ENCODE results near the gene TGFBRAP1.

Gene TGFBRAP1, protein sequence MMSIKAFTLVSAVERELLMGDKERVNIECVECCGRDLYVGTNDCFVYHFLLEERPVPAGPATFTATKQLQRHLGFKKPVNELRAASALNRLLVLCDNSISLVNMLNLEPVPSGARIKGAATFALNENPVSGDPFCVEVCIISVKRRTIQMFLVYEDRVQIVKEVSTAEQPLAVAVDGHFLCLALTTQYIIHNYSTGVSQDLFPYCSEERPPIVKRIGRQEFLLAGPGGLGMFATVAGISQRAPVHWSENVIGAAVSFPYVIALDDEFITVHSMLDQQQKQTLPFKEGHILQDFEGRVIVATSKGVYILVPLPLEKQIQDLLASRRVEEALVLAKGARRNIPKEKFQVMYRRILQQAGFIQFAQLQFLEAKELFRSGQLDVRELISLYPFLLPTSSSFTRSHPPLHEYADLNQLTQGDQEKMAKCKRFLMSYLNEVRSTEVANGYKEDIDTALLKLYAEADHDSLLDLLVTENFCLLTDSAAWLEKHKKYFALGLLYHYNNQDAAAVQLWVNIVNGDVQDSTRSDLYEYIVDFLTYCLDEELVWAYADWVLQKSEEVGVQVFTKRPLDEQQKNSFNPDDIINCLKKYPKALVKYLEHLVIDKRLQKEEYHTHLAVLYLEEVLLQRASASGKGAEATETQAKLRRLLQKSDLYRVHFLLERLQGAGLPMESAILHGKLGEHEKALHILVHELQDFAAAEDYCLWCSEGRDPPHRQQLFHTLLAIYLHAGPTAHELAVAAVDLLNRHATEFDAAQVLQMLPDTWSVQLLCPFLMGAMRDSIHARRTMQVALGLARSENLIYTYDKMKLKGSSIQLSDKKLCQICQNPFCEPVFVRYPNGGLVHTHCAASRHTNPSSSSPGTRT
- total RNA-seq: 38.0 to 41.3 reads per million in 2 donors

DNA sequence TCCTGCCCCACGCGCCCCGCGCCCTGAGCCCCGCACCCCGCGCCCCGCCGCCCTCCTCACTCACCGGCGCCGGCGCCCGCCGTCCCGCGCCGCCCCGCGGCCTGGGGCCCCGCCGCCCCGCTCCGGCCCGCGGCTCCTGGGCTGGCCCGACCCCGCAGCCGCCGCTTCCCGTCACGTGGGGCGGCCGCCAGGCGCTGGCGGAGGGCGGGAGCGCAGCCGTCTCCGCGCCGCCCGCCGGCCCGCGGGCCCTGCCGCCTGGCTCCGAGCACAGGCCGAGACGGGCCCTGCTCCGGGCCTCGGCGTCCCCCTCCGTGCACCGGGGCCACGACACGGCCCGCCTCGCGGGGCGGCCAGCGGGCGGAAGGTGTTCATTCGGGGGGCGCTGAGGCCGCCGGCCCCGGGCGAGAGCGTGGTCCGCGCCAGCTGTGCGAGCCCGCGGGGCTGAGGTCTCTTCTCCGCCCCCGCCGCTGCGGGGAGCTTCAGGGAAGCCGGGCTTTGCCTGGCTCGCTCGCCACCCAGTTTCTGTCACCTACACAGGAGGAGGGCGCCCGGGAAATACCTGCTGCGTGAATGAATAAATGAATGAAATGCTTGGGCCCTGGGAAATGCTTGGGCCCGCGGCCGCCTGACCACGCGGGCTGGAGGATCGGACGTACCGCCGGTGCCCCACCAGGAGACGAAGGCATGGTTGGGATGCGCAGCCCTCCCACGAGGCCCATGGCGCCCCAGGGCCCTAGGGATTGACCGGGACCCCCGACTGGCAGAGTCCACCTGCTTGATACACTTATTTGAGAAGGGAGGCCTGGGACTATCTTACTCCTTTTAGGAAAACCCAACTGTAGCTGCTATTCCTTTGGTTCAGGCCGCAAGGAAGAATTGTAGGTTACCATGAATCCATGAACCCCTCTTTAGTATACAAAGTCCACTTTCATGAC, at the start of gene TGFBRAP1:
TGFBRAP1 (minus strand) TSS at position 175 of the 935 bp plus-strand sequence. CDS start 21,434 bp downstream, outside the sequence.
- peak; percentile 30 to 83 (median 45) for DNase-seq

- DNase-seq: no peak
Measured at GRCh38 chr2:105378921-105379383, 49.4 kb upstream of the TGFBRAP1 start.

DNA sequence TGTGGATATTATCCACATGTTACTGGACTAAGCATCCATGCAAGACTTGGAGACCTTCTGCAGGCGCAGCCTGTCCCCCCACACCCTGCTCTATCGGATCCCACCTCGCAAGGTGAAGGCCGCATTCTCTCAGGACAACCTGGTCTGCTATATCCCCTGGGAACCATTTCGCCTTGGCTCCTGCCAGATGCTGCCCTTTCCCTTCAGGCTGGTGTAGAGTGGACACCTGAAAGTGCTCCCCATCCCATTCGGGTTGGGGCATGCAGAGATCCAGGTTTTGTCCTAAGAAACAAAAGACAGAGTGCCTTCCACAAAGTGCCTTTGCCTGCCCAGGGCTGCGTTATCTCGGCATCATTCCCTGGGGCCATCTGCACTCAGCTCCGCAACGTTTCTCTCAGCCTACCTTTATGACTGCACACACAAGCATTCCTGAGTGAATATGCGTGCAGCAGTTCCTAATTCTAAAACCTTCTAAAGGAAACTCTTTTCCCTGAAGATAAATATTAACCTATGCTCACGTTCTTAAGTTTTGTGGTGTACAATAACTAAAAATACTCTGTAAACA, 48.8 kb upstream of the TGFBRAP1 start:
- no peak for DNase-seq

GRCh38 chr2:105377871-105378270, 48.3 kb upstream of the TGFBRAP1 start:
- DNase-seq: no peak

DNA sequence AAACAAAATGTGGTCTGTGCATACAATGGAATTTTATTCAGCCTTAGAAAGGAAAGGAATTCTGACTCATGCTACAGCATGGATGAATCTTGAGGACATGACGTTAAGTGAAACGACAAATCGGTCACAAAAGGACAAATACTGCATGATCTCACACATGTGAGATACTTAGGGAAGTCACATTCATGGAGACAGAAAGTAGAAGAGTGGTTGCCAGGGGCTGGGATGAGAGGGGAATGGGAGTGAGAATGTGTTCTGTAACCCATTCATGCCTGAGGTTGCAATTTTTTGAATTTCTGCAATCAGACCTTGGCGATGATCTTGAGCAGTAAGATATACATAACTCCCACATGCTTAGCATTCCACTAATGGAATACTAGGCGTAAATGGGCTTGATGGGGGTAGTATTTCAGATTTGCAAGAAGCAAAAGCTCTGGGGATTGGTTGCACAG, 47.3 kb upstream of the TGFBRAP1 start:
- no peak for DNase-seq

DNA sequence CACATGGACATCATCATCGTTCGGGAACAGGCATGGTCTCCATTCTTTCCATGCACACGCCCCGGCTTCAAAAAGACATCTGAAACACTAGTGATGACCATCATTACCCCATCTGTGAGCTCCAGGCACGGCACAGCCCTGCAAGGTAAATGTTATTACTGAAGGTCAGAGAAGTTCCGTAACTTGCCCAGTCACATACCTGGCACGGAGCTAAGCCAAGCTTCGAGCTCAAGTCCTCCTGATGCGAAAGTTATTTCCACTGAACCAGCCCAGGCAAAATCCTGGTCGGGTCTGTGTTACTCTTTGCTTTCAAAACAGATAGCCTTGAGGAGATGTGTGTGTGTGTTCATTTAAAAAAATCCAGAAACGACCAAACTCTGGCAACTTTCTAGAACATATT, 46.5 kb upstream of the TGFBRAP1 start:
- DNase-seq: no peak

GRCh38 chr2:105375001-105375561, 45.5 kb upstream of the TGFBRAP1 start:
- no peak for DNase-seq

DNA sequence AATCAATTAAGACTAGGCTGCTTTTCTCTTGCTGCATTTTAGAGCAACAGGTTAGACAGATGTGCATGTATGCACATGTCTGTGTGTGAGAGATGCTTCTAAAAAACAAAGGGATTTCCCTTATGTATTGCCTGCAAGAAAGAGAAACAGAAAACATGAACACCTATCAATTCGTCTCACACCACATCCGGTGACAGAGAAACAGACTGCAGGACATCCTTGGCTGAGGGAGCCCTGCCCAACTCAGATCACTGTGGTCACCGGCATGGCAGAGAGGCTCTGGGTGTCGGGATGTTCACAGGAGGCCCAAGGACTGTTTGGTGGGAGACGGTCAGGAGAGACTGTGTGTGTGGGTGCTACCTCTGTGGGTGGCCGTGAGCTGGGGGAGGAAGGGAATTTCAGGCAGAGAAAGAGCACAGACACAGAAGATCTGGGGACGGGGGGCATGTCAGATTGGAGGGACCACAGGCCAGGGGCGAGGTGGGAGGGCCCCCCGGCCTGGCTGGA, 44.4 kb upstream of the TGFBRAP1 start:
- peak in 2 of 5 experiments; percentile 15 to 90 for DNase-seq

GRCh38 chr2:105373344-105373781, 43.8 kb upstream of the TGFBRAP1 start:
- no peak for DNase-seq

- DNase-seq: no peak
Measured at GRCh38 chr2:105371810-105372209, 42.3 kb upstream of the TGFBRAP1 start.

- DNase-seq: no peak
Measured at GRCh38 chr2:105371156-105371555, 41.6 kb upstream of the TGFBRAP1 start.

- DNase-seq: peak; percentile 53 to 91 (median 75)
Measured at GRCh38 chr2:105369777-105370690, 40.5 kb upstream of the TGFBRAP1 start.

DNA sequence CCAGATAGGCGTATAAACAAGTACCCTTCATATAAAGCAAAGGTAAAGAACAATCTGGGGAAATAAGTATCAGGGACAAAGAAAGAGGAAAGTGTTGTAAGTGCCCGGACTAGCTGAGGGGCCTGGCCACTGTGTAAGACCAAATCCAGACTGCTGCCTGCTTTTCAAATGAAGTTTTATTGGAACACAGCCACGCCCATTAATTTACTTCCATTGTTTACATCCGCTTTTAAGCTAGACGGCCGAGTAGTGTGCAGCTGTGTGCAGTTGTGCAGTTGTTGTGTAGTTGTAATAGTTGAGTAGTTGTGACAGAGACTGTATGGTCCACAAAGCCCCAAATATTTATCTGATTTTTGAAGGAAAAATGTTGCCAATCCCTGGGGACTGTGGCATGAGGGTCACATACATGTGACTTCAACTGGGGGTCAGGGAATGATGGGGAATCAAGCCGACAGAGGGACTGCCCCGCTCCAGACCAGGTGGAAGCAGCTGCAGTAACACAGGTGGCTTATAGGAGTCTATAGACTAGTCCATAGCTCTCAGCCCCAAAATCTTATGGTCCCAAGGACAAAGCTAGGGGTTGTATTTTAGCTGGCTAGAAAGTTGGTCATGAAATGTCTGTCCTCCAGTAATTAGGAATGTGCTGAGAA, 39.3 kb upstream of the TGFBRAP1 start:
- no peak for DNase-seq

DNA sequence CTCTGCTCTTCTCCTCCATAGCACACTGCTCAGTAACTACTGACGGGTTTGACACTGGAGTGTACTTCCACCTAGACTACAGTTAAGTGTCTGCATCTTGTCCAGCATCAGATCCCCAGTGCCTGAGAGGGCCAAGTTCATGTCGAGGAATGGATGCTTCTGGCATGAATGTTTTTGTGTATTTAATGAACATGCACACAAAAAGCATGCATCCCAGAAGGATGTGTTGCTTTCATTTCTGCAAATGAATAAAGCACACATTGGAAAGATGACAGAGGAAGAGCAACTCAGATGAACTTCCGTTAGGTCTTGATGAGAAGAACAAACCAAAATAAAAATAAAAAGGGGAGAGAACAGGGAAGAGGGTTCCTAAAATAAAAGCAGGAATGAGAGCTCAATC, 35.7 kb upstream of the TGFBRAP1 start:
- DNase-seq: no peak

DNA sequence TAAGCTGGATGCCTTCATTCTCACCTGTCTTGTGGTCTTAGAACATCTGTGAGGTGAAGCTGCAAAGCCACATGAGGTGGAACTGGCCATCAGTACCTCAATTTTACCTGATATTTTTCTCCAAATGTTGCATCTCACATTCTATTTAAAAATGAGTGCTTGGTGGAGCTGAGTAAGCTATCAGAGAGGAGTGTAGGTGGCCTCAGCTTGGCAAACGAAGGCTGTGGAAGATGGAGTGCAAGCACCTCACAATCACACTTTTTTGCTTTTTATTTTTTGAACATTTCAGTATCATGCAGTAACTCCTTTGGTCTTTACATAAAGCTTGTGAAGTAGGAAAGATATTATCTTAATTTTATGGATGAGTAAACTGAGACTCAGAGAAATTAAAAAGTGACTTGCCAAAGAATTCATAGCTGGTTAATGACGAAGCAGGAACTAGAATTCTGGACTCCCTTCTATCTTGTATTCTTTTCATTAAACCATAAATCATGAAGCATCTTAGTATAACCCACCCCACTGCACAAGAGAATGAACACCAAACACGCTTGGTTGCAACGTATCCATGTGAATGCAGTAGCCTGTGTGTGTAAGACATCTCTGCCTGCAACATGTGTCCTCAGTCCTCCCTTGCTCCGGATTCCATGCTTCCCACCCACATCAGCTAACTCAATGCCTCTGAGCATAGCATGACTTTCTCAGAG, 35.1 kb upstream of the TGFBRAP1 start:
- DNase-seq: no peak

- DNase-seq: no peak
Measured at GRCh38 chr2:105362862-105363591, 33.5 kb upstream of the TGFBRAP1 start.

DNA sequence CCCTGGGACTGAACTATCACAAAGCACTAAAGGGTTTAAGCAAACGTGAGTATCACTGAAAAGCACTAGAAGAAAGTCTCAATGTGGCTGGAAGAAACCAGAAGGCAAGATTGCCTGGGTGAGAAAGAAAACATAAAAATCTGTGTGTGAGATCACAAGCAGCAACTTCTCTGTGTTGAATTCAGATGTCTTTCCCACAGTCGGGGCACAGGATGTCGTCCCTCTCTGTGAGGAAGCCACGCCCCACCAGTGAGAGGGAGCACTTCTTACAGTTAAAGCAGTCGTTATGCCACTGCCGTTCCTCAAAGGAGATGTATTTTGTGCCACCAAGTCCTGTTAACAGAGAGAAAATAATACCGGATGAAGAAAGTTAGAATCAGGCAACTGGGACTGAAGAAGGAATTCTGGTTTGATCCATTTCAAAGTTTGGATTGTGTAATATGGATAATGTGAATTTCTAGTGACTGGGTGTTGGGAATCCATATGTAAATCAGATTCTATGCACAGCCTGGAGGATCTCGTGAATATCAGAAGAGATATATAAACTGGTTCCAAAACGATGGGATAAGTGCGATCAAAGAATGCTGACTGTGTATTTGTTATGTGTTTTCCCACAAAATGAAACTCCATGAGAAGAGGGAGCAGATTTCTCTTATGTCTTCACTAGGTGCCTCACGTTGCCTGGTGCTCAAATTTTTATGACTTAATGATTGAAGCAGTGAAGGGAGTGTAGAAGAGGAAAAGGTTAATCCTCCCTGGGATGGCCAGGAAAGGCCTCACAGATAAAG, 31.8 kb upstream of the TGFBRAP1 start:
- DNase-seq: peak in 2 of 5 experiments; percentile 14 to 55

Data from T-helper 2 cell (primary cell).